Glomerular visceral epithelial cell (primary cell): Measurements from ENCODE around the gene UPF1.

Source experiments
- DNase-seq: peaks from one replicate; pipeline ENCODE4 v3.0.0-alpha.2; 2016; ENCODE audit errors: extremely low spot score

Gene UPF1

GRCh38 chr19:18857223-18857622 is 25.5 kb downstream of the UPF1 start:
- DNase-seq: no peak

- DNase-seq: no peak
Observed at GRCh38 chr19:18858906-18859646, 27.3 kb downstream of the UPF1 start.

GRCh38 chr19:18859676-18860301 is 28.0 kb downstream of the UPF1 start:
- no peak for DNase-seq

GRCh38 chr19:18860302-18860700 is 28.5 kb downstream of the UPF1 start:
- no peak for DNase-seq

GRCh38 chr19:18860725-18861124 is 29.0 kb downstream of the UPF1 start:
- no peak for DNase-seq

GRCh38 chr19:18861235-18861634 is 29.5 kb downstream of the UPF1 start:
- no peak for DNase-seq

- DNase-seq: no peak
Observed at GRCh38 chr19:18861917-18862316, 30.2 kb downstream of the UPF1 start.

GRCh38 chr19:18862976-18863842 is 31.4 kb downstream of the UPF1 start:
- no peak for DNase-seq

GRCh38 chr19:18863843-18864362 is 32.1 kb downstream of the UPF1 start:
- no peak for DNase-seq

GRCh38 chr19:18865106-18865972 is 33.6 kb downstream of the UPF1 start:
- no peak for DNase-seq

GRCh38 chr19:18865973-18866799 is 34.4 kb downstream of the UPF1 start:
- DNase-seq: peak; percentile 66

GRCh38 chr19:18866800-18867123 is 35.0 kb downstream of the UPF1 start:
- DNase-seq: no peak

- no peak for DNase-seq
Observed at GRCh38 chr19:18867199-18867598, 35.4 kb downstream of the UPF1 start.

- DNase-seq: no peak
Observed at GRCh38 chr19:18867751-18868150, 36.0 kb downstream of the UPF1 start.

- DNase-seq: no peak
Observed at GRCh38 chr19:18868380-18869022, 36.7 kb downstream of the UPF1 start.

- DNase-seq: no peak
Observed at GRCh38 chr19:18869023-18869618, 37.4 kb downstream of the UPF1 start.

GRCh38 chr19:18869781-18870530 is 38.2 kb downstream of the UPF1 start:
- DNase-seq: no peak

- DNase-seq: no peak
Observed at GRCh38 chr19:18870531-18871172, 38.9 kb downstream of the UPF1 start.
